Prostate gland (tissue), 2 donors: ENCODE data around the gene ARHGAP42. TPM values are rescaled to one million over a fixed set of nuclear protein-coding genes. Genes with fewer than 3 reads are reported as not detected.

ENCODE experiments used
- DNase-seq: peaks from one replicate; pipeline ENCODE4 v3.0.0-alpha.2; 2019; ENCODE audit warnings: low spot score
- H3K27ac ChIP-seq, 2 donors: fragments of 200-600 bp; sonication (generic); 2 replicates each; pipeline ENCODE4 v1.5.1; 2017 to 2019
- H3K27me3 ChIP-seq: fragments of 200-600 bp; sonication (generic); replicated peaks from 2 replicates; pipeline ENCODE4 v1.5.1; 2019; ENCODE audit not compliant: insufficient read depth
- H3K36me3 ChIP-seq, 2 donors: fragments of 200-600 bp; sonication (generic); 1 replicate in 1 of 2; 2 replicates in 1 of 2; pipeline versions ENCODE4 v1.5.1 to v1.8.1; 2017 to 2019
- H3K4me1 ChIP-seq: fragments of 200-600 bp; sonication (generic); replicated peaks from 2 replicates; pipeline ENCODE4 v1.5.1; 2019
- H3K4me3 ChIP-seq, 2 donors: fragments of 200-600 bp; sonication (generic); 2 replicates each; pipeline ENCODE4 v1.5.1; 2017 to 2019
- H3K9me3 ChIP-seq: fragments of 200-600 bp; sonication (generic); 2 replicates; pipeline ENCODE4 v1.5.1; 2017
- CTCF ChIP-seq, 4 experiments: fragments of 200-600 bp in 2 of 4; fragments of 450-650 bp in 2 of 4; sonication (generic) in 2 of 4; IDR thresholded peaks; 1 replicate in 3 of 4; 2 replicates in 1 of 4; pipeline ENCODE4 v1.5.1; 2016 to 2019; ENCODE audit warnings: antibody characterized with exemption in 4 of 4, mild to moderate bottlenecking in 2 of 4, moderate library complexity in 2 of 4
- POLR2A ChIP-seq: fragments of 450-650 bp; IDR thresholded peaks from one replicate; pipeline ENCODE4 v1.6.1; 2016; ENCODE audit warnings: antibody characterized with exemption, mild to moderate bottlenecking
- POLR2AphosphoS5 ChIP-seq: sonication (generic); formaldehyde crosslinking; IDR thresholded peaks from one replicate; pipeline ENCODE4 v1.6.1; 2017; ENCODE audit warnings: antibody characterized with exemption
- WGBS: methylation state at CpG from one replicate; pipeline ENCODE4 v1.1.5; 2018; 5-methylcytosine and 5-hydroxymethylcytosine counted together
- intact Hi-C: fragments of 100-400 bp; cut with DNase I; formaldehyde crosslinking; loops from one replicate; pipeline ENCODE4 v1.14.2; 2022
- total RNA-seq, 2 donors: library from RNA; depleted of rRNA; stranded (reverse); fragments of >200 nt; gene quantifications; one replicate each; pipeline ENCODE4 v1.1.0, GENCODE V29; 2016

The ARHGAP42 gene
- total RNA-seq, 2 donors from 2014 or later: 12.8 to 20.5 TPM

- WGBS: 85% methylated on average over 2 of the region's 2 CpGs
- Histone ChIP-seq H3K27ac (no peak overlapping the region), H3K27me3 (no peaks in the 10 kb centered on the region), H3K4me1 (no peaks in the 10 kb centered on the region), H3K9me3 (no peaks in the 10 kb centered on the region), H3K4me3 (no peak overlapping the region), H3K36me3 (no peaks in the 10 kb centered on the region)
- TF ChIP-seq POLR2AphosphoS5 (no peak), POLR2A (no peak), CTCF (IDR thresholded peaks at IDR 0.05) (no peak)
- no peak for DNase-seq
- intact Hi-C loops: no loop called here
Measured at GRCh38 chr11:100816823-100817222, 129.7 kb downstream of the ARHGAP42 start.

GRCh38 chr11:100817620-100818019, 130.5 kb downstream of the ARHGAP42 start:
- no peaks in the 10 kb centered on the region for H3K36me3 ChIP-seq
- H3K4me3 ChIP-seq: no peak overlapping the region
- no peaks in the 10 kb centered on the region for H3K4me1 ChIP-seq
- 97% methylated on average over 2 of the region's 2 CpGs for WGBS
- TF ChIP-seq POLR2A (no peak), CTCF (IDR thresholded peaks at IDR 0.05) (no peak), POLR2AphosphoS5 (no peak)
- intact Hi-C loops: no loop called here
- H3K9me3 ChIP-seq: no peaks in the 10 kb centered on the region
- H3K27ac ChIP-seq: no peak overlapping the region
- no peak for DNase-seq
- H3K27me3 ChIP-seq: no peaks in the 10 kb centered on the region

- Histone ChIP-seq H3K27me3 (no peaks in the 10 kb centered on the region), H3K4me3 (no peak overlapping the region), H3K9me3 (no peaks in the 10 kb centered on the region), H3K36me3 (no peaks in the 10 kb centered on the region), H3K27ac (no peak overlapping the region), H3K4me1 (no peaks in the 10 kb centered on the region)
- no peak for DNase-seq
- TF ChIP-seq POLR2AphosphoS5: no peak
- no peak for TF ChIP-seq CTCF (IDR thresholded peaks at IDR 0.05)
- no peak for TF ChIP-seq POLR2A
- WGBS: 89% methylated on average over 4 of the region's 4 CpGs
- intact Hi-C loops: no loop called here
Measured at GRCh38 chr11:100820621-100821020, 133.5 kb downstream of the ARHGAP42 start.

GRCh38 chr11:100821198-100821597, 134.1 kb downstream of the ARHGAP42 start:
- WGBS: 50% methylated on average over 2 of the region's 2 CpGs

More at GRCh38 chr11:100821198-100821597, 134.1 kb downstream of the ARHGAP42 start:
- no peak for DNase-seq
- Histone ChIP-seq H3K4me3 (no peak overlapping the region), H3K4me1 (no peaks in the 10 kb centered on the region), H3K27ac (no peak overlapping the region), H3K27me3 (no peaks in the 10 kb centered on the region), H3K36me3 (no peaks in the 10 kb centered on the region), H3K9me3 (no peaks in the 10 kb centered on the region)
- intact Hi-C loops: no loop called here
- no peak for TF ChIP-seq CTCF (IDR thresholded peaks at IDR 0.05)
- no peak for TF ChIP-seq POLR2AphosphoS5
- TF ChIP-seq POLR2A: no peak
